Smooth muscle cell of bladder (primary cell): ENCODE data around the gene EIF4H. TPM values are rescaled to one million over a fixed set of nuclear protein-coding genes. Genes with fewer than 3 reads are reported as not detected.

Experiments used
- total RNA-seq: library from RNA; depleted of rRNA; stranded (reverse); fragments of >200 nt; gene quantifications from 2 replicates; pipeline ENCODE4 v1.2.3, GENCODE V29; 2014

Gene EIF4H
- 358 and 393 TPM in 2 replicates for total RNA-seq

DNA sequence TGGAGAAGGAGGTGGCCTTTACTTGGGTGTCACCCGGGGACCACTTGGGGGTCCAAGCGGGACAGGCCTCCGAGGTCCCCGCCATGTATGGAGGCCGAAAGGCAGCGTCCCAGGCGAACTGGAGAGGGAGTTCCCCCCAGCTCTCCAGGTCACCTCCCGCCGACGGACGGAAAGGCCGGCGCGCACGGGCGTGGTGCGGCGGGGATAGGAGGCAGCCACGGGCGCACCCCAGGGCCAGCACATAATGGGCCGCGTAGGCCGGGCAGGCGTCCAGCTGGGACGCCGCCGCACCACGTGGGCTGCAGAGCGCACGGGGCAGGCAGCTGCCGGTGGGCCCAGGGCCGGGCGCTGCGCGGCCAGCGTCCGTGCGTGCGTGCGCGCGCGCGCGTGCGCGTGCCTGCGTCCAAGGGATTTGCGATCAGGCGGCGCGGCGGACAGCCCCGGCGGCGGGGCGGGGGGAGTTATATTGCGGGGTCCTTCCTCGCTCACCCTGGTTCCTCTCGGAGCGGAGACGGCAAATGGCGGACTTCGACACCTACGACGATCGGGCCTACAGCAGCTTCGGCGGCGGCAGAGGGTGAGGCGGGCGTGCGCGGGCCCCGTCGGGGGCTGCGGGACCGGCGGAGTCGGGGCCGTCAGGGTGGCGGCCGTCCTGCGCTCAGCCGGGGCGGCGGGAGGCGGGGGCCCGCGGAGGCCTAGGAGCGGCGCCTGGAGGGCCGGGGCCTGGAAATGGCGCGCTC is at the start of gene EIF4H:
Gene EIF4H (plus strand): TSS at position 491 of the 740 bp plus-strand sequence. CDS start 28 bp downstream, at position 519.

Other genes with a start within 250 kb of the EIF4H start
- gene ELN, start 146.2 kb upstream of the EIF4H start, total RNA-seq = 1.8 and 4.2 TPM in 2 replicates
- 36.6 and 57.0 TPM in 2 replicates for gene LIMK1, start 90.6 kb upstream of the EIF4H start, total RNA-seq
- gene LAT2, start 35.6 kb downstream of the EIF4H start, total RNA-seq = 0.14 and 0.55 TPM in 2 replicates
- gene RFC2, start 80.0 kb downstream of the EIF4H start, total RNA-seq = 8.8 and 9.5 TPM in 2 replicates
- gene CLIP2, start 115.1 kb downstream of the EIF4H start, total RNA-seq = 41.8 and 51.7 TPM in 2 replicates